ENCODE measurements around the gene EXT2. TPM values are rescaled to one million over a fixed set of nuclear protein-coding genes. Genes with fewer than 3 reads are reported as not detected.
A peak's percentile ranks its signal among the peaks of the same experiment; 100 is the strongest.

Gene EXT2
- total and polyA plus RNA-seq, 10 of the 15 experiments (the other 5 are each of a cell fraction or from before 2014, with no cell fraction given) = 3.8 to 31.4 (median 17.9) TPM

DNA sequence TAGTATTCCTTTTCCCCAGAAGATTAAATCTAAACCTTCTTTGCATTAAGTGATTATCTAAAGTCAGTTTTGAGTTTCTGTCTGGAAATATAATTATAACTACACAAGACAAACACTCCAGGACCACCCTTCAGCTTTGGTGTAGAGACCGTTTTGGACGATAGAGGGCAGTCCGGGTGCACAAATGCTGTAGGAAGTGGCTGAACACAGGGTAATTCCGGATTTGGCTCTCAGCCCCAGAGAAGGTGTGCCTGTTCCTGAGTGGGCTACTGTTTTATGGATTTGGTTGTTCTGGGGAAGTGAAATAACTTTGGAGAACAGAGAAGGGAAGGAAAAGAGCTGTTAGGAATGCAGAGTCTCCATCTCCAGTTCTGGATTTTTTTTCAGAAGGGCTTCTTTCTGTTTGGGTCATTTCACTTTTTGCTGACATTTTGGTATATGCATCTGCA is 14.8 kb downstream of the EXT2 start (continued):
- no peak for TF ChIP-seq PAX8 (IDR thresholded peaks at IDR 0.05)
- no peak for TF ChIP-seq ASH2L (IDR thresholded peaks at IDR 0.05; ENCODE audit: borderline replicate concordance, low read depth)

DNA sequence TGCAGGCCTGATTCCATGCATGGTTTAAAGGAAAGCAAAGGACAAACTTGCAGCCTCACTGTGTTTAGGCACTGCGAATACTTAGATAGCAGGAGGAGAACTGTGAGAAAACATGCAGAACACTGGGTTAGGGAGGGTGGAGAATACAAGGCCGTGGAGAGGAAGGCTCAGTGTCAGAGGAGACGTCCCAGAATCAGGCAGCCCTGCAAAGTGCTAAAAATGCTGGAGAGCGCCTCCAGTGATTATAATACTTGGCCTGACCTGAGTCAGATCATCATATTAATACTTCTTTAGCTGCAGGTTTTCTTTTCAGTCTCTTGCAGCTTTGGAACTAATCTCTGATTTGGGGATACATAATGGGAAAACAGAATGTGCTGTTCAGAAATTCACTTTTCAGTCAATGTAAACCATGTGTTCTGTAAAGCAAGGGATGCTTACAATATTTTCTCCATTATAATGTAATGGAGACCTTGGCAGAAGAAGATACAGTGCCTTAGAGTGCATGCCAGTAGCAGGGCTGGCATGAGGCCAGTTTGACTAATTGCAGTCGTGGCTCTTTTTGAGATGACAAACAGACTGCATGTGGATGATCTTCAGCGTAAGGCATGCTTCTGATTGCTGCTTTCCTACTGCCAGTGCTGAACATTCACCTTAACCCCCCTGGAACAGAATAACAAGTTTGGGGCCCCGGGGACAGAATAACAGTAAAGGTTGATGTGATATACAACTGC is 16.8 kb downstream of the EXT2 start:
- H3K4me3 ChIP-seq = no peak overlapping the region
- DNase-seq (ENCODE audit: low read depth, low spot score) (no peak), FAIRE-seq (no peak), ATAC-seq (peak; percentile 28; the same call in 2 of the 3 replicates)
- peaks cover 8% of the 10 kb centered on the region for H3K4me1 ChIP-seq (ENCODE audit: control insufficient read depth, insufficient read depth, low read length)
- H3K27ac ChIP-seq (ENCODE audit: control insufficient read depth, insufficient read depth) = no peak overlapping the region
- BruUV-seq (replicated peaks) = no TSS peak
- no peaks in the 10 kb centered on the region for H3K9me3 ChIP-seq (replicated peaks; ENCODE audit: control insufficient read depth, insufficient read depth, low read length)
- no peaks in the 10 kb centered on the region for H4K20me1 ChIP-seq (ENCODE audit: control insufficient read depth, insufficient read depth)
- WGBS (ENCODE audit: insufficient coverage, insufficient replicate concordance, low lambda C conversion rate, missing lambda C conversion rate) = 70% methylated on average over 7 of the region's 7 CpGs
- H3K4me2 ChIP-seq (ENCODE audit: control insufficient read depth, insufficient read depth) = no peak overlapping the region
- no peaks in the 10 kb centered on the region for H3K79me2 ChIP-seq (ENCODE audit: control insufficient read depth, insufficient read depth, low read length)
- no peak overlapping the region for H3K9ac ChIP-seq (ENCODE audit: control insufficient read depth, insufficient read depth, low read length)
- H3K36me3 ChIP-seq (ENCODE audit: control insufficient read depth in 2 of 2, insufficient read depth in 2 of 2, low read length in 1 of 2) = peaks cover 0 to 5% of the 10 kb centered on the region in 2 experiments; a peak in 2 of 4 replicates
- RAD21 ChIA-PET (ENCODE audit: unreplicated experiment) = interaction anchor here (0.5 kb wide), 1 partner anchor 15 kb away, joined by 3 read pairs; no protein-coding TSS in a partner anchor
- no peaks in the 10 kb centered on the region for H3K27me3 ChIP-seq (replicated peaks in 1 of 2; ENCODE audit: control insufficient read depth in 2 of 2, insufficient read depth in 2 of 2, low read length in 1 of 2)
- CTCF ChIA-PET = interaction anchor here (0.5 to 2.7 kb wide), 5 partner anchors 8 to 519 kb away, joined by 3 to 15 read pairs (median 4); partner anchors contain the start of gene EXT2
- in situ Hi-C loops (cut with MboI) (no loop called here), intact Hi-C loops (cut with micrococcal nuclease; ENCODE audit: unreplicated experiment) (no loop called here)
- H2AFZ ChIP-seq (ENCODE audit: control insufficient read depth, low read depth, low read length) = no peak overlapping the region
- TF ChIP-seq, protein P1, sequence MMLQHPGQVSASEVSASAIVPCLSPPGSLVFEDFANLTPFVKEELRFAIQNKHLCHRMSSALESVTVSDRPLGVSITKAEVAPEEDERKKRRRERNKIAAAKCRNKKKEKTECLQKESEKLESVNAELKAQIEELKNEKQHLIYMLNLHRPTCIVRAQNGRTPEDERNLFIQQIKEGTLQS (IDR thresholded peaks at IDR 0.05; ENCODE audit: borderline replicate concordance, extremely low read depth, low read depth, low read length) = no peak
- TF ChIP-seq SMC3 (IDR thresholded peaks at IDR 0.05; ENCODE audit: borderline replicate concordance, low read length) (no peak), NR2C2 (IDR thresholded peaks at IDR 0.05; ENCODE audit: borderline replicate concordance, control insufficient read depth, insufficient read length, low read depth) (no peak), SIN3A (IDR thresholded peaks at IDR 0.05; ENCODE audit: low read depth, low read length) (peak; percentile 42; the same call in 1 of the 2 replicates)
- TF ChIP-seq, protein P2, sequence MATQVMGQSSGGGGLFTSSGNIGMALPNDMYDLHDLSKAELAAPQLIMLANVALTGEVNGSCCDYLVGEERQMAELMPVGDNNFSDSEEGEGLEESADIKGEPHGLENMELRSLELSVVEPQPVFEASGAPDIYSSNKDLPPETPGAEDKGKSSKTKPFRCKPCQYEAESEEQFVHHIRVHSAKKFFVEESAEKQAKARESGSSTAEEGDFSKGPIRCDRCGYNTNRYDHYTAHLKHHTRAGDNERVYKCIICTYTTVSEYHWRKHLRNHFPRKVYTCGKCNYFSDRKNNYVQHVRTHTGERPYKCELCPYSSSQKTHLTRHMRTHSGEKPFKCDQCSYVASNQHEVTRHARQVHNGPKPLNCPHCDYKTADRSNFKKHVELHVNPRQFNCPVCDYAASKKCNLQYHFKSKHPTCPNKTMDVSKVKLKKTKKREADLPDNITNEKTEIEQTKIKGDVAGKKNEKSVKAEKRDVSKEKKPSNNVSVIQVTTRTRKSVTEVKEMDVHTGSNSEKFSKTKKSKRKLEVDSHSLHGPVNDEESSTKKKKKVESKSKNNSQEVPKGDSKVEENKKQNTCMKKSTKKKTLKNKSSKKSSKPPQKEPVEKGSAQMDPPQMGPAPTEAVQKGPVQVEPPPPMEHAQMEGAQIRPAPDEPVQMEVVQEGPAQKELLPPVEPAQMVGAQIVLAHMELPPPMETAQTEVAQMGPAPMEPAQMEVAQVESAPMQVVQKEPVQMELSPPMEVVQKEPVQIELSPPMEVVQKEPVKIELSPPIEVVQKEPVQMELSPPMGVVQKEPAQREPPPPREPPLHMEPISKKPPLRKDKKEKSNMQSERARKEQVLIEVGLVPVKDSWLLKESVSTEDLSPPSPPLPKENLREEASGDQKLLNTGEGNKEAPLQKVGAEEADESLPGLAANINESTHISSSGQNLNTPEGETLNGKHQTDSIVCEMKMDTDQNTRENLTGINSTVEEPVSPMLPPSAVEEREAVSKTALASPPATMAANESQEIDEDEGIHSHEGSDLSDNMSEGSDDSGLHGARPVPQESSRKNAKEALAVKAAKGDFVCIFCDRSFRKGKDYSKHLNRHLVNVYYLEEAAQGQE (IDR thresholded peaks at IDR 0.05; ENCODE audit: low read depth, low read length) = peak; percentile 66
- POLR2A ChIA-PET = interaction anchor here (0.5 to 0.7 kb wide), 2 partner anchors 52 to 429 kb away, joined by 3 to 4 read pairs; no protein-coding TSS in a partner anchor
- SMC1A ChIA-PET (ENCODE audit: uncharacterized antibody, unreplicated experiment) = interaction anchor here (0.9 to 2.6 kb wide), 3 partner anchors 8 to 21 kb away, joined by 3 to 8 read pairs (median 3); partner anchors contain the start of gene EXT2

Data from GM12878 (cell line).